SU-DHL-6 (cell line): ENCODE data around the gene ZNF324.

ENCODE experiments used
- H2AFZ ChIP-seq: fragments of 200-600 bp; sonication (generic); 2 replicates; pipeline ENCODE4 v1.6.1; 2014; ENCODE audit warnings: low read depth, mild to moderate bottlenecking, moderate library complexity, mixed read lengths, antibody characterized with exemption, low read length; ENCODE audit not compliant: severe bottlenecking
- H3F3A ChIP-seq: fragments of 200-600 bp; shearing (Covaris generic); 2 replicates; pipeline ENCODE4 v1.6.0; 2016; ENCODE audit warnings: antibody characterized with exemption, mild to moderate bottlenecking; ENCODE audit not compliant: insufficient read depth
- H3K27ac ChIP-seq: fragments of 200-600 bp; sonication (generic); 2 replicates; pipeline ENCODE4 v1.5.1; 2016; ENCODE audit warnings: low read depth, mild to moderate bottlenecking, low read length, moderate library complexity, mixed read lengths
- H3K27me3 ChIP-seq: fragments of 200-600 bp; sonication (generic), shearing (Covaris generic); 2 replicates; pipeline ENCODE4 v1.6.0; 2014; ENCODE audit warnings: mild to moderate bottlenecking, low read length
- H3K36me3 ChIP-seq: fragments of 200-600 bp; sonication (generic); 2 replicates; pipeline ENCODE4 v1.6.1; 2014; ENCODE audit warnings: mild to moderate bottlenecking, low read length, mixed read lengths
- H3K4me2 ChIP-seq: fragments of 300-600, 200-600 bp; shearing (Covaris generic), sonication (generic); 2 replicates; pipeline ENCODE4 v1.6.0; 2014; ENCODE audit warnings: low read length, low read depth, mild to moderate bottlenecking; ENCODE audit not compliant: poor library complexity, severe bottlenecking
- H3K4me3 ChIP-seq: fragments of 200-600 bp; sonication (generic); 2 replicates; pipeline ENCODE4 v1.5.1; 2014; ENCODE audit warnings: antibody characterized with exemption, low read length, mild to moderate bottlenecking, mixed read lengths; ENCODE audit not compliant: insufficient read depth, poor library complexity, severe bottlenecking
- H3K79me2 ChIP-seq: fragments of 200-600 bp; sonication (generic); 2 replicates; pipeline ENCODE4 v1.6.1; 2014; ENCODE audit warnings: mild to moderate bottlenecking, low read length, moderate library complexity; ENCODE audit not compliant: insufficient read depth
- H3K9ac ChIP-seq: fragments of 200-600 bp; sonication (generic); 2 replicates; pipeline ENCODE4 v1.7.0; 2014; ENCODE audit warnings: mild to moderate bottlenecking, low read length
- H3K9me2 ChIP-seq: fragments of 200-600 bp; sonication (generic); replicated peaks from 2 replicates; pipeline ENCODE4 v1.6.1; 2014; ENCODE audit warnings: low read length; ENCODE audit not compliant: insufficient read depth
- H3K9me3 ChIP-seq: fragments of 200-600 bp; sonication (generic); 2 replicates; pipeline ENCODE4 v1.6.1; 2014; ENCODE audit warnings: low read length, mixed read lengths; ENCODE audit not compliant: insufficient read depth
- H4K20me1 ChIP-seq: fragments of 200-600 bp; sonication (generic); 2 replicates; pipeline ENCODE4 v1.6.1; 2014; ENCODE audit warnings: low read depth, mild to moderate bottlenecking, antibody characterized with exemption, low read length, moderate library complexity, mixed read lengths
- CTCF ChIP-seq: fragments of 200-600 bp; sonication (generic); IDR thresholded peaks from one replicate; pipeline ENCODE4 v1.5.1; 2017; ENCODE audit warnings: antibody characterized with exemption, mild to moderate bottlenecking, low read length, moderate library complexity; ENCODE audit not compliant: insufficient read depth, poor library complexity, severe bottlenecking
- EZH2phosphoT487 ChIP-seq: fragments of 200-600 bp; sonication (generic), shearing (Covaris generic); conservative IDR thresholded peaks from 2 replicates; pipeline ENCODE4 v1.6.1; 2018; ENCODE audit warnings: mild to moderate bottlenecking, antibody characterized with exemption, low read length, moderate library complexity, mixed read lengths

Gene ZNF324

GRCh38 chr19:58471736-58472135, 4.9 kb downstream of the ZNF324 start:
- TF ChIP-seq EZH2phosphoT487 = no peak
- TF ChIP-seq CTCF = no peak
- no peak overlapping the region for H3K9ac ChIP-seq
- no peaks in the 10 kb centered on the region for H3K27me3 ChIP-seq
- no peaks in the 10 kb centered on the region for H3K9me2 ChIP-seq
- H3F3A ChIP-seq = peaks cover 10% of the 10 kb centered on the region
- no peak overlapping the region for H3K4me3 ChIP-seq
- H2AFZ ChIP-seq = no peak overlapping the region
- peaks cover 7% of the 10 kb centered on the region for H3K79me2 ChIP-seq
- no peak overlapping the region for H3K27ac ChIP-seq
- H3K9me3 ChIP-seq = no peaks in the 10 kb centered on the region
- H4K20me1 ChIP-seq = no peaks in the 10 kb centered on the region
- no peaks in the 10 kb centered on the region for H3K36me3 ChIP-seq
- H3K4me2 ChIP-seq = no peak overlapping the region

GRCh38 chr19:58473775-58474174, 6.9 kb downstream of the ZNF324 start:
- H3K4me2 ChIP-seq = no peak overlapping the region
- H3K4me3 ChIP-seq = no peak overlapping the region
- H2AFZ ChIP-seq = no peak overlapping the region
- H3K9ac ChIP-seq = no peak overlapping the region
- H3K27ac ChIP-seq = no peak overlapping the region
- H3K27me3 ChIP-seq = no peaks in the 10 kb centered on the region
- H4K20me1 ChIP-seq = no peaks in the 10 kb centered on the region
- H3K79me2 ChIP-seq = no peaks in the 10 kb centered on the region
- H3F3A ChIP-seq = peaks cover 10% of the 10 kb centered on the region
- TF ChIP-seq CTCF (no peak), EZH2phosphoT487 (no peak)
- H3K9me3 ChIP-seq = no peaks in the 10 kb centered on the region
- no peaks in the 10 kb centered on the region for H3K9me2 ChIP-seq
- no peaks in the 10 kb centered on the region for H3K36me3 ChIP-seq

GRCh38 chr19:58474291-58474996, 7.6 kb downstream of the ZNF324 start:
- no peak for TF ChIP-seq EZH2phosphoT487
- TF ChIP-seq CTCF = no peak
- H2AFZ ChIP-seq = no peak overlapping the region
- H3K4me3 ChIP-seq = no peak overlapping the region
- H3K9me3 ChIP-seq = no peaks in the 10 kb centered on the region
- H3K27ac ChIP-seq = no peak overlapping the region
- no peaks in the 10 kb centered on the region for H4K20me1 ChIP-seq
- peak overlapping the region; percentile 73 for H3K4me2 ChIP-seq
- H3K79me2 ChIP-seq = no peaks in the 10 kb centered on the region
- no peaks in the 10 kb centered on the region for H3K36me3 ChIP-seq
- H3K27me3 ChIP-seq = no peaks in the 10 kb centered on the region
- peaks cover 10% of the 10 kb centered on the region for H3F3A ChIP-seq
- H3K9ac ChIP-seq = no peak overlapping the region
- H3K9me2 ChIP-seq = no peaks in the 10 kb centered on the region
